Calu3 (cell line): ENCODE measurements around the gene RTP4. TPM values are rescaled to one million over a fixed set of nuclear protein-coding genes. Genes with fewer than 3 reads are reported as not detected.

Source experiments
- BruUV-seq: library from RNA; stranded (reverse); fragments of 400-500 nt; replicated peaks from 2 replicates; lab custom pipeline; 2021; lab: Mats Ljungman, UMichigan
- CTCF ChIA-PET: fragments of 300-600 bp; sonication (Branson Sonifier 250); formaldehyde crosslinking; loops from one replicate; lab custom pipeline; 2022; ENCODE audit warnings: antibody characterized with exemption; lab: Charles Lee
- DNase-seq: peaks from one replicate; pipeline ENCODE4 v3.0.0; 2022
- H3K27ac Mint-ChIP-seq: one replicate; pipeline ENCODE4 v1.8.0; 2022; ENCODE audit warnings: mixed read lengths; ENCODE audit not compliant: unreplicated experiment
- H3K27me3 Mint-ChIP-seq: one replicate; pipeline ENCODE4 v1.8.0; 2022; ENCODE audit warnings: mixed read lengths; ENCODE audit not compliant: unreplicated experiment
- H3K36me3 Mint-ChIP-seq: one replicate; pipeline ENCODE4 v1.8.0; 2022; ENCODE audit warnings: mild to moderate bottlenecking, moderate library complexity, mixed read lengths; ENCODE audit not compliant: insufficient read depth, unreplicated experiment
- H3K4me1 Mint-ChIP-seq: one replicate; pipeline ENCODE4 v1.8.0; 2022; ENCODE audit warnings: mild to moderate bottlenecking, low read depth, mixed read lengths; ENCODE audit not compliant: unreplicated experiment
- H3K4me3 Mint-ChIP-seq: one replicate; pipeline ENCODE4 v1.8.0; 2022; ENCODE audit warnings: mild to moderate bottlenecking, low read depth, moderate library complexity, mixed read lengths; ENCODE audit not compliant: unreplicated experiment
- H3K9me3 Mint-ChIP-seq: one replicate; pipeline ENCODE4 v1.8.0; 2022; ENCODE audit warnings: low read depth, mixed read lengths; ENCODE audit not compliant: unreplicated experiment
- intact Hi-C: fragments of 100-400 bp; cut with micrococcal nuclease; formaldehyde crosslinking; loops from one replicate; pipeline ENCODE4 v1.10.0; 2022; ENCODE audit not compliant: unreplicated experiment
- total RNA-seq: library from RNA; stranded (reverse); gene quantifications from 2 replicates; pipeline ENCODE4 v1.2.3, GENCODE V29; 2022
- TF ChIP-seq, protein P1 (sequence below): fragments of 200-600 bp; IDR thresholded peaks from one replicate; pipeline ENCODE4 v1.8.0; 2022; ENCODE audit warnings: antibody characterized with exemption; ENCODE audit not compliant: unreplicated experiment

The RTP4 gene
- total RNA-seq, 1 experiment from 2014 or later: 12.3 TPM

DNA sequence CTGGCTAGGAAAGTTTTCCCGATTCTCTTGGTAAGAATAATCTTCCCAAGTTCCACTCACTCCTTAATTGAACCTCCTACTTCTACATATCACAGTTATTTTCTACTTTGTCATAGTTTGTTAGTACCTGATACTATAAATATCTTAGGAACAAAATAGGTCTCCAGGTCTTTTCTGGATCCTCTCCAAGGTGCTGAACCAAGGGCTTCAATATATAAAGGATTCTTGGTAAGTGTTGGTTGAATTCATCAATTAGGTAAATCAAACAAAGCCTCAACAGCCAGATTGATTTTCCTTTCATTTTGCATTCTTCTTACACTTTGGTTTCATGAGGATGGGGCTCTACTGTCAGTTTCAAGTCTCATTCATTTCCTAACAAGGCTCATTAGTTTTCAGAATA lies 27.6 kb upstream of the RTP4 start:
- intact Hi-C loops: no loop called here
- H3K27me3 Mint-ChIP-seq: no peaks in the 10 kb centered on the region

DNA sequence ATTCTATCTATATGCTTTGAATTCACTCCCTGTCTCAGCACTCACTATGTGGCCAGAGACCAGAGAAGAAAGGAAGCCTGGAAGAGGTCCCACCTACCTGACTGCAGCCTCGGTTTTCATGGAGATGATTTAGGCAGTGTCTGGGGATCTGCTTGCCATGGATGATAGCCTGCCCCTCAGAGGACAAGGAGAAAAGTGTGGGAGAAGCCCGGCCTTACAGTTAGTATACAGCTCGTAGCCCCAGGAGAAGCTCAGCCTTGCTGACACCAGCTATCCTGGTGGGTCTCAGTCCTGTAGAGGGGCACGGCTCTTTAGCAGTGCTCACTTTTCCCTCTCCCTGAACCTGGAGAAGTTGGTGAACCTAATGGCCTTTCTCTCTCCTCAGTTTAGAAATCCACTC lies 25.9 kb upstream of the RTP4 start:
- no TSS peak for BruUV-seq
- H3K27me3 Mint-ChIP-seq: no peaks in the 10 kb centered on the region
- DNase-seq: no peak
- H3K36me3 Mint-ChIP-seq: no peaks in the 10 kb centered on the region
- H3K4me3 Mint-ChIP-seq: no peak overlapping the region
- H3K9me3 Mint-ChIP-seq: no peaks in the 10 kb centered on the region
- CTCF ChIA-PET: no interaction called here
- TF ChIP-seq, protein P1, sequence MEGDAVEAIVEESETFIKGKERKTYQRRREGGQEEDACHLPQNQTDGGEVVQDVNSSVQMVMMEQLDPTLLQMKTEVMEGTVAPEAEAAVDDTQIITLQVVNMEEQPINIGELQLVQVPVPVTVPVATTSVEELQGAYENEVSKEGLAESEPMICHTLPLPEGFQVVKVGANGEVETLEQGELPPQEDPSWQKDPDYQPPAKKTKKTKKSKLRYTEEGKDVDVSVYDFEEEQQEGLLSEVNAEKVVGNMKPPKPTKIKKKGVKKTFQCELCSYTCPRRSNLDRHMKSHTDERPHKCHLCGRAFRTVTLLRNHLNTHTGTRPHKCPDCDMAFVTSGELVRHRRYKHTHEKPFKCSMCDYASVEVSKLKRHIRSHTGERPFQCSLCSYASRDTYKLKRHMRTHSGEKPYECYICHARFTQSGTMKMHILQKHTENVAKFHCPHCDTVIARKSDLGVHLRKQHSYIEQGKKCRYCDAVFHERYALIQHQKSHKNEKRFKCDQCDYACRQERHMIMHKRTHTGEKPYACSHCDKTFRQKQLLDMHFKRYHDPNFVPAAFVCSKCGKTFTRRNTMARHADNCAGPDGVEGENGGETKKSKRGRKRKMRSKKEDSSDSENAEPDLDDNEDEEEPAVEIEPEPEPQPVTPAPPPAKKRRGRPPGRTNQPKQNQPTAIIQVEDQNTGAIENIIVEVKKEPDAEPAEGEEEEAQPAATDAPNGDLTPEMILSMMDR: no peak
- no peaks in the 10 kb centered on the region for H3K4me1 Mint-ChIP-seq
- H3K27ac Mint-ChIP-seq: no peak overlapping the region
- intact Hi-C loops: no loop called here

More for the DNA sequence above, 27.6 kb upstream of the RTP4 start:
- CTCF ChIA-PET: interaction anchor here (0.6 to 1.1 kb wide), 3 partner anchors 18 to 1731 kb away, joined by 3 to 4 read pairs (median 4); no protein-coding TSS in a partner anchor
- H3K9me3 Mint-ChIP-seq: no peaks in the 10 kb centered on the region
- no peak overlapping the region for H3K4me3 Mint-ChIP-seq
- BruUV-seq: no TSS peak
- no peak for DNase-seq
- H3K36me3 Mint-ChIP-seq: no peaks in the 10 kb centered on the region
- TF ChIP-seq, protein P1: no peak
- no peak overlapping the region for H3K27ac Mint-ChIP-seq
- no peaks in the 10 kb centered on the region for H3K4me1 Mint-ChIP-seq

DNA sequence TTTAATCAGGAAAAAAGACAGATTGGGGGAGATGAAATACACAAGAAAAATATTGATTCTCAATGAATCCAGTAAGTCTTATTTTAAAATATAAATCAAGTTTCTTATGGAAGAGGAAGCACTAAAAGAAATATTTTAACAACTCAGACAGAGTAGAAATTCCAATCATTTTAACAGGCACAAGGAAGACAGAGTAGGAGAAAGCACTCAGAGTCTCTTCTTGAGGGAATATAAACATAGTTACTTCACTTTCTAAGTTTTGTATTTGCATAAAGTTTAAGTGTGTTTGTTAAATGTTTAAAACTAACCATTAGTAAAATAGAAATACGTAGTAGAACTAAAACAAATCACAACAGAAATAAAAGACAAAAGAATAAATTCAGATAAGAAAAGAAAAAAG lies 24.5 kb upstream of the RTP4 start:
- Mint-ChIP-seq H3K27me3 (no peaks in the 10 kb centered on the region), H3K9me3 (no peaks in the 10 kb centered on the region), H3K27ac (no peak overlapping the region), H3K36me3 (no peaks in the 10 kb centered on the region), H3K4me3 (no peak overlapping the region), H3K4me1 (no peaks in the 10 kb centered on the region)
- intact Hi-C loops: no loop called here
- CTCF ChIA-PET: interaction anchor here (0.7 kb wide), 1 partner anchor 25 kb away, joined by 3 read pairs; no protein-coding TSS in a partner anchor
- DNase-seq: no peak
- BruUV-seq: no TSS peak
- TF ChIP-seq, protein P1: no peak

DNA sequence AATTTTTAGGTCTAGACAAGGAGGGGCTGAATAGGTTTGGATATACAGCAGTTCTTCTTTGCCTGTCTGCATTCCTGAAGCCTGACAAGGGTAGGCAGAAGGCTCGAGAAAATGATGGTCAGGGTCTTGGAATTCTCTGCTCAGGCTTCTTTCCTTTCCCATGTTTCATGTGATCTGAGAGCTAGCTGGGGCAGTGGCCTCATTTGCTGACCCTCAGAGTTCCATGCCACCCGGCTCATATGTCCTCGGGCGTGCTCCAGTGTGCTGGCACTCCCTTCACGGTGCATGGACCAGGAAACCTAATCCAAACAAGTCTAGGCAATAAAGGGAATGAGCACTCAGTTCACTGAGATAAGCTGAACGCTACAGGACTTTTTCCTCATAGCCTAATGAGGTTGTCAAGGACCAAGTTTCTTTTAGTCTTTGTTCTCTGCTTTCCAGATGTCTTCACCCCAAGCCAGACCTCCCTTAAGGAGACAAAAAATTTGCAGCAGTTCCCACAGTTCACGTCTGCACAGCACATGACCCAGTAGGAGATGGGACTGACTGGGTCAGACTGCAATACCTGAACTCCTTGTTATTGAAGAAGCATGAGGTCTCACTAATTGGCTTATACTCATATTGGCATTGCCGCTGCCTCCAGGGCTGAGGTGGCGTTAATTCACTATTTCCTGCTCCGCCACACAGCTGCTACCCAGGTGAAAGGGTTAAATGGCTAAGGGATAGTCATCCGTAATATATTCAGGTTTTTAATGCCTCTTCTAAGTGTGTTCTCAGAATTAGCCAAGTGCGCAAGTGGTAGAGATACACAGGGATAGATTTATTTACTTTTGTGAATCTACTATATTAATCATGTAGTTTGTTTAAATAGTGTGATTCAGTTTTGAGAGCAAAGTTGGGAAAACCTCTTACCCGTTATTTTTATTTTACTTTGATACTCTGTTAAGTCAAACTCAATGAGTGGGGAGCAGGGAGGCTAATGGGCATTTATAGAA lies 15.3 kb upstream of the RTP4 start:
- TF ChIP-seq, protein P1: no peak
- intact Hi-C loops: no loop called here
- Mint-ChIP-seq H3K9me3 (no peaks in the 10 kb centered on the region), H3K4me1 (no peaks in the 10 kb centered on the region), H3K4me3 (no peak overlapping the region), H3K36me3 (no peaks in the 10 kb centered on the region), H3K27ac (no peak overlapping the region), H3K27me3 (no peaks in the 10 kb centered on the region)
- no peak for DNase-seq
- CTCF ChIA-PET: no interaction called here
- BruUV-seq: no TSS peak
